ENCODE measurements around the gene ING3. TPM values are rescaled to one million over a fixed set of nuclear protein-coding genes. Genes with fewer than 3 reads are reported as not detected.

The ING3 gene
- total and polyA plus RNA-seq, 2 of the 13 experiments (the other 11 are each of a cell fraction or from before 2014, with no cell fraction given): 6.9 to 12.8 TPM

- Histone ChIP-seq H3K4me3 (replicated peaks in 1 of 3; ENCODE audit: insufficient read depth in 1 of 3, low read depth in 2 of 3, low read length in 3 of 3) (peak overlapping the region; percentile 47 to 65 (median 58)), H3K27me3 (ENCODE audit: control insufficient read depth in 1 of 2, insufficient read depth in 2 of 2, low read length in 2 of 2) (peaks cover 0 to 14% of the 10 kb centered on the region in 2 experiments; a peak in 3 of 5 replicates), H4K20me1 (ENCODE audit: insufficient read depth, low read length) (no peaks in the 10 kb centered on the region), H3K36me3 (replicated peaks in 1 of 2; ENCODE audit: control insufficient read depth in 1 of 2, insufficient read depth in 2 of 2, low read length in 2 of 2) (no peaks in the 10 kb centered on the region), H3K9ac (ENCODE audit: insufficient read depth, low read depth, low read length) (no peak overlapping the region), H3K79me2 (ENCODE audit: insufficient read depth, low read length) (no peaks in the 10 kb centered on the region), H2AFZ (ENCODE audit: low read length) (peak overlapping the region; percentile 28), H3K27ac (ENCODE audit: extremely low read length, insufficient read depth, low read length) (no peak overlapping the region), H3K4me2 (ENCODE audit: low read depth, low read length) (peak overlapping the region; percentile 93), H3K4me1 (ENCODE audit: insufficient read depth, low read length) (peaks cover 21% of the 10 kb centered on the region), H3K9me3 (ENCODE audit: low read length) (no peaks in the 10 kb centered on the region)
- in situ Hi-C loops (cut with HindIII; ENCODE audit: extremely low pct_ligation_motif_present, low pct_unique_long_range_greater_than_20kb): loop anchor here (5.0 kb wide), 1 partner anchor 94 kb away; no protein-coding TSS in a partner anchor
- POLR2A ChIA-PET: interaction anchor here (1.4 kb wide), 1 partner anchor 92 kb away, joined by 3 read pairs; no protein-coding TSS in a partner anchor
- peak; percentile 73 for DNase-seq (ENCODE audit: low spot score)
- no TSS peak for BruUV-seq (replicated peaks)
- peak; percentile 66 for FAIRE-seq
- peak; percentile 94 for ATAC-seq
- CTCF ChIA-PET (ENCODE audit: low intra/inter-chr PET ratio, low total read pairs): interaction anchor here (1.1 to 2.9 kb wide), 3 partner anchors 93 to 120 kb away, joined by 3 to 40 read pairs (median 19); no protein-coding TSS in a partner anchor
- intact Hi-C loops (cut with micrococcal nuclease; ENCODE audit: unreplicated experiment): loop anchor here (1.0 to 2.0 kb wide), 3 partner anchors 93 to 559 kb away; no protein-coding TSS in a partner anchor
- WGBS (ENCODE audit: low lambda C conversion rate): 0% methylated on average over 7 of the region's 12 CpGs
- TF ChIP-seq CREM (IDR thresholded peaks at IDR 0.05): no peak
- TF ChIP-seq CREM (CRISPR knock-in tag; IDR thresholded peaks at IDR 0.05): no peak
- TF ChIP-seq STAG1 (CRISPR knock-in tag; IDR thresholded peaks at IDR 0.05): peak; percentile 81
- TF ChIP-seq ZBTB7A (CRISPR knock-in tag; IDR thresholded peaks at IDR 0.05): no peak
- TF ChIP-seq MXI1 (IDR thresholded peaks at IDR 0.05; ENCODE audit: borderline replicate concordance, low read depth, low read length): peak; percentile 43; the same call in 1 of the 3 replicates
- TF ChIP-seq GATA4 (IDR thresholded peaks at IDR 0.05; ENCODE audit: borderline replicate concordance, low read depth): no peak
- TF ChIP-seq LBX2 (CRISPR knock-in tag; IDR thresholded peaks at IDR 0.05; ENCODE audit: borderline replicate concordance): no peak
- TF ChIP-seq UBTF (CRISPR knock-in tag; IDR thresholded peaks at IDR 0.05): no peak
- no peak for TF ChIP-seq ZNF550 (CRISPR knock-in tag; IDR thresholded peaks at IDR 0.05; ENCODE audit: borderline replicate concordance)
- TF ChIP-seq ZNF33B (CRISPR knock-in tag; IDR thresholded peaks at IDR 0.05): no peak
- no peak for TF ChIP-seq ETV5 (CRISPR knock-in tag; IDR thresholded peaks at IDR 0.05; ENCODE audit: borderline replicate concordance)
- no peak for TF ChIP-seq HNF4G (IDR thresholded peaks at IDR 0.05; ENCODE audit: borderline replicate concordance, low read depth, low read length)
- TF ChIP-seq HNF4G (CRISPR knock-in tag; IDR thresholded peaks at IDR 0.05; ENCODE audit: borderline replicate concordance, low read depth): no peak
- TF ChIP-seq MTA1 (CRISPR knock-in tag; IDR thresholded peaks at IDR 0.05; ENCODE audit: borderline replicate concordance): no peak
- no peak for TF ChIP-seq BHLHE40 (IDR thresholded peaks at IDR 0.05; ENCODE audit: low read length)
- no peak for TF ChIP-seq ZNF790 (CRISPR knock-in tag; IDR thresholded peaks at IDR 0.05; ENCODE audit: borderline replicate concordance)
- no peak for TF ChIP-seq TRIM24 (CRISPR knock-in tag; IDR thresholded peaks at IDR 0.05)
- no peak for TF ChIP-seq NKX3-1 (CRISPR knock-in tag; IDR thresholded peaks at IDR 0.05)
- TF ChIP-seq PPARG (CRISPR knock-in tag; conservative IDR thresholded peaks at IDR 0.05): peak; percentile 7; the same call in 1 of the 2 replicates
- TF ChIP-seq RAD21 (CRISPR knock-in tag; IDR thresholded peaks at IDR 0.05): peak; percentile 68
- no peak for TF ChIP-seq DRAP1 (CRISPR knock-in tag; IDR thresholded peaks at IDR 0.05)
- no peak for TF ChIP-seq SSRP1 (CRISPR knock-in tag; IDR thresholded peaks at IDR 0.05)
- no peak for TF ChIP-seq ZNF367 (CRISPR knock-in tag; IDR thresholded peaks at IDR 0.05; ENCODE audit: borderline replicate concordance)
These were observed 37.4 kb downstream of the ING3 start for GRCh38 chr7:120987683-120988590.
